ENCODE measurements around the gene ZMAT2. TPM values are rescaled to one million over a fixed set of nuclear protein-coding genes. Genes with fewer than 3 reads are reported as not detected.

Gene ZMAT2
- total RNA-seq, 2 experiments from 2014 or later, result 24.8 to 41.6 TPM

DNA sequence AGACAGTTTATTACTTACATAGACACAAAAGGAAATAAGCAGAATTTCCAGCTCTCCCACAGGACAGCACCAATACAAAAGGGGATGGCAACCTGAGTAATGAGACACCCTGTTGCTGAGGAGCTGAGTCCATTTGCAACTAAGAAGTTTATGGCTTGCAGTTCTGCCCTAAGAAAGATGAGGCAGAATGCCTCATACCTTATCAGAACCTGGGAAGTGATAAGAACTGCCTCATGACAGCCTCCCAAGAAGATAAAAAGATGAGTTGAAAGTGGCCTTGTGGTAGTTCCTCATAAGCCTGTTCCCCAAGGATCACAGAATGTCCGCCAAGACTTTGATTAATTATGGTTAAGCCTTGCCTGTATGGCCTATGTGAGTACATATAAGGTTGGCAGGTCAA lies 41.7 kb downstream of the ZMAT2 start:
- H3K27ac ChIP-seq (ENCODE audit: low read depth, low read length, poor library complexity, severe bottlenecking), result no peak overlapping the region
- H3K4me3 ChIP-seq (ENCODE audit: low read depth, low read length, poor library complexity, severe bottlenecking), result no peak overlapping the region
- H3K9me2 ChIP-seq (ENCODE audit: insufficient read depth, low read length), result no peaks in the 10 kb centered on the region
- POLR2A ChIA-PET, result no interaction called here
- H4K20me1 ChIP-seq (ENCODE audit: insufficient read depth, low read length), result no peaks in the 10 kb centered on the region
- intact Hi-C loops (cut with micrococcal nuclease; ENCODE audit: unreplicated experiment), result no loop called here
- no peaks in the 10 kb centered on the region for H3K9me3 ChIP-seq (ENCODE audit: low read length)
- H3K79me2 ChIP-seq (ENCODE audit: insufficient read depth, low read depth, low read length), result no peaks in the 10 kb centered on the region
- H3K4me2 ChIP-seq (ENCODE audit: low read length), result no peak overlapping the region
- TF ChIP-seq EZH2phosphoT487 (IDR thresholded peaks at IDR 0.05; ENCODE audit: borderline replicate concordance, low read depth, low read length), result no peak
- TF ChIP-seq CTCF (conservative IDR thresholded peaks at IDR 0.05; ENCODE audit: low read length), result no peak
- CTCF ChIA-PET (ENCODE audit: unreplicated experiment), result no interaction called here
- DNase-seq (ENCODE audit: low spot score), result no peak
- H3K36me3 ChIP-seq (ENCODE audit: insufficient read depth, low read length), result no peaks in the 10 kb centered on the region
- no peak overlapping the region for H2AFZ ChIP-seq (ENCODE audit: low read length)
- no peaks in the 10 kb centered on the region for H3K4me1 ChIP-seq (ENCODE audit: insufficient read depth, low read length, poor library complexity, severe bottlenecking)
- no TSS peak for BruUV-seq (replicated peaks)

- TF ChIP-seq CTCF (conservative IDR thresholded peaks at IDR 0.05; ENCODE audit: low read length) (no peak), EZH2phosphoT487 (IDR thresholded peaks at IDR 0.05; ENCODE audit: borderline replicate concordance, low read depth, low read length) (no peak)
- H3K4me3 ChIP-seq (ENCODE audit: low read depth, low read length, poor library complexity, severe bottlenecking), result no peak overlapping the region
- intact Hi-C loops (cut with micrococcal nuclease; ENCODE audit: unreplicated experiment), result no loop called here
- H4K20me1 ChIP-seq (ENCODE audit: insufficient read depth, low read length), result no peaks in the 10 kb centered on the region
- ChIA-PET CTCF (ENCODE audit: unreplicated experiment) (no interaction called here), POLR2A (no interaction called here)
- DNase-seq (ENCODE audit: low spot score), result no peak
- H3K9me2 ChIP-seq (ENCODE audit: insufficient read depth, low read length), result no peaks in the 10 kb centered on the region
- no peaks in the 10 kb centered on the region for H3K36me3 ChIP-seq (ENCODE audit: insufficient read depth, low read length)
- no peaks in the 10 kb centered on the region for H3K4me1 ChIP-seq (ENCODE audit: insufficient read depth, low read length, poor library complexity, severe bottlenecking)
- H3K9me3 ChIP-seq (ENCODE audit: low read length), result 0 out of 2 replicates have a peak, but pooled peaks cover 10% of the 10 kb centered on the region
- no peaks in the 10 kb centered on the region for H3K79me2 ChIP-seq (ENCODE audit: insufficient read depth, low read depth, low read length)
- BruUV-seq (replicated peaks), result no TSS peak
- no peak overlapping the region for H2AFZ ChIP-seq (ENCODE audit: low read length)
- no peak overlapping the region for H3K4me2 ChIP-seq (ENCODE audit: low read length)
- no peak overlapping the region for H3K27ac ChIP-seq (ENCODE audit: low read depth, low read length, poor library complexity, severe bottlenecking)
Observed at GRCh38 chr5:140753561-140753960, 53.3 kb downstream of the ZMAT2 start.

Small RNA genes lying within 50 kb of the gene (small RNA-seq; reads per million reads assigned to genes)
- not detected for gene VTRNA1-1
- not detected for gene VTRNA1-2
- not detected for gene VTRNA1-3

Other genes starting within 250 kb of the ZMAT2 start
- 0.98 TPM in 1 of 2 replicates, not detected in the other for gene EIF4EBP3, start 152.8 kb upstream of the ZMAT2 start, total RNA-seq (2014; rRNA removed; shearing (Covaris generic))
- 7.9 and 8.3 TPM in 2 replicates for gene EIF4EBP3, start 152.8 kb upstream of the ZMAT2 start, total RNA-seq (2022)
- gene SRA1, start 143.0 kb upstream of the ZMAT2 start, total RNA-seq (2014; rRNA removed; shearing (Covaris generic)), result 18.8 and 19.1 TPM in 2 replicates
- 21.3 and 24.5 TPM in 2 replicates for gene SRA1, start 143.0 kb upstream of the ZMAT2 start, total RNA-seq (2022)
- 22.7 and 37.9 TPM in 2 replicates for gene APBB3, start 135.8 kb upstream of the ZMAT2 start, total RNA-seq (2014; rRNA removed; shearing (Covaris generic))
- gene APBB3, start 135.8 kb upstream of the ZMAT2 start, total RNA-seq (2022), result 32.1 and 32.2 TPM in 2 replicates
- gene SLC35A4, start 135.6 kb upstream of the ZMAT2 start, total RNA-seq (2014; rRNA removed; shearing (Covaris generic)), result 19.6 and 29.1 TPM in 2 replicates
- gene SLC35A4, start 135.6 kb upstream of the ZMAT2 start, total RNA-seq (2022), result 48.7 TPM in 2 replicates
- gene CD14, start 67.3 kb upstream of the ZMAT2 start, total RNA-seq (2014; rRNA removed; shearing (Covaris generic)), result 0.54 and 1.0 TPM in 2 replicates
- 0.52 and 0.76 TPM in 2 replicates for gene CD14, start 67.3 kb upstream of the ZMAT2 start, total RNA-seq (2022)
- gene TMCO6, start 61.0 kb upstream of the ZMAT2 start, total RNA-seq (2014; rRNA removed; shearing (Covaris generic)), result 15.4 and 26.9 TPM in 2 replicates
- 36.8 and 38.8 TPM in 2 replicates for gene TMCO6, start 61.0 kb upstream of the ZMAT2 start, total RNA-seq (2022)
- gene NDUFA2, start 52.8 kb upstream of the ZMAT2 start, total RNA-seq (2014; rRNA removed; shearing (Covaris generic)), result 107 and 166 TPM in 2 replicates
- gene NDUFA2, start 52.8 kb upstream of the ZMAT2 start, total RNA-seq (2022), result 63.4 and 70.3 TPM in 2 replicates
- 64.4 and 83.7 TPM in 2 replicates for gene IK, start 52.6 kb upstream of the ZMAT2 start, total RNA-seq (2014; rRNA removed; shearing (Covaris generic))
- gene IK, start 52.6 kb upstream of the ZMAT2 start, total RNA-seq (2022), result 90.4 and 99.3 TPM in 2 replicates
- 18.7 and 23.9 TPM in 2 replicates for gene WDR55, start 35.5 kb upstream of the ZMAT2 start, total RNA-seq (2014; rRNA removed; shearing (Covaris generic))
- gene WDR55, start 35.5 kb upstream of the ZMAT2 start, total RNA-seq (2022), result 31.5 and 34.2 TPM in 2 replicates
- 2.2 and 3.6 TPM in 2 replicates for gene DND1, start 26.9 kb upstream of the ZMAT2 start, total RNA-seq (2014; rRNA removed; shearing (Covaris generic))
- 2.7 and 4.5 TPM in 2 replicates for gene DND1, start 26.9 kb upstream of the ZMAT2 start, total RNA-seq (2022)
- 43.7 and 44.3 TPM in 2 replicates for gene HARS1, start 9.1 kb upstream of the ZMAT2 start, total RNA-seq (2014; rRNA removed; shearing (Covaris generic))
- 61.4 and 61.6 TPM in 2 replicates for gene HARS1, start 9.1 kb upstream of the ZMAT2 start, total RNA-seq (2022)
- gene HARS2, start 9.0 kb upstream of the ZMAT2 start, total RNA-seq (2014; rRNA removed; shearing (Covaris generic)), result 20.8 and 23.4 TPM in 2 replicates
- 27.3 and 27.5 TPM in 2 replicates for gene HARS2, start 9.0 kb upstream of the ZMAT2 start, total RNA-seq (2022)
- not detected in 2 replicates for gene PCDHA1, start 85.7 kb downstream of the ZMAT2 start, total RNA-seq (2014; rRNA removed; shearing (Covaris generic))
- gene PCDHA1, start 85.7 kb downstream of the ZMAT2 start, total RNA-seq (2022), result not detected in 2 replicates
- not detected in 2 replicates for gene PCDHA2, start 94.4 kb downstream of the ZMAT2 start, total RNA-seq (2014; rRNA removed; shearing (Covaris generic))
- not detected in 2 replicates for gene PCDHA2, start 94.4 kb downstream of the ZMAT2 start, total RNA-seq (2022)
- not detected in 2 replicates for gene PCDHA3, start 100.6 kb downstream of the ZMAT2 start, total RNA-seq (2014; rRNA removed; shearing (Covaris generic))
- gene PCDHA3, start 100.6 kb downstream of the ZMAT2 start, total RNA-seq (2022), result not detected in 2 replicates
- not detected in 2 replicates for gene PCDHA4, start 106.6 kb downstream of the ZMAT2 start, total RNA-seq (2014; rRNA removed; shearing (Covaris generic))
- not detected in 2 replicates for gene PCDHA4, start 106.6 kb downstream of the ZMAT2 start, total RNA-seq (2022)
- not detected in 2 replicates for gene PCDHA5, start 121.2 kb downstream of the ZMAT2 start, total RNA-seq (2014; rRNA removed; shearing (Covaris generic))
- not detected in 2 replicates for gene PCDHA5, start 121.2 kb downstream of the ZMAT2 start, total RNA-seq (2022)
- not detected in 2 replicates for gene PCDHA6, start 127.5 kb downstream of the ZMAT2 start, total RNA-seq (2014; rRNA removed; shearing (Covaris generic))
- gene PCDHA6, start 127.5 kb downstream of the ZMAT2 start, total RNA-seq (2022), result not detected in 2 replicates
- not detected in 2 replicates for gene PCDHA7, start 133.8 kb downstream of the ZMAT2 start, total RNA-seq (2014; rRNA removed; shearing (Covaris generic))
- gene PCDHA7, start 133.8 kb downstream of the ZMAT2 start, total RNA-seq (2022), result not detected in 2 replicates
- not detected in 2 replicates for gene PCDHA8, start 140.7 kb downstream of the ZMAT2 start, total RNA-seq (2014; rRNA removed; shearing (Covaris generic))
- not detected in 2 replicates for gene PCDHA8, start 140.7 kb downstream of the ZMAT2 start, total RNA-seq (2022)
- gene PCDHA9, start 147.9 kb downstream of the ZMAT2 start, total RNA-seq (2014; rRNA removed; shearing (Covaris generic)), result not detected in 2 replicates
- gene PCDHA9, start 147.9 kb downstream of the ZMAT2 start, total RNA-seq (2022), result not detected in 2 replicates
- not detected in 2 replicates for gene PCDHA10, start 155.4 kb downstream of the ZMAT2 start, total RNA-seq (2014; rRNA removed; shearing (Covaris generic))
- gene PCDHA10, start 155.4 kb downstream of the ZMAT2 start, total RNA-seq (2022), result not detected in 2 replicates
- not detected in 2 replicates for gene PCDHA11, start 168.5 kb downstream of the ZMAT2 start, total RNA-seq (2014; rRNA removed; shearing (Covaris generic))
- not detected in 2 replicates for gene PCDHA11, start 168.5 kb downstream of the ZMAT2 start, total RNA-seq (2022)
- gene PCDHA12, start 174.9 kb downstream of the ZMAT2 start, total RNA-seq (2014; rRNA removed; shearing (Covaris generic)), result not detected in 2 replicates
- not detected in 2 replicates for gene PCDHA12, start 174.9 kb downstream of the ZMAT2 start, total RNA-seq (2022)
- gene PCDHA13, start 181.7 kb downstream of the ZMAT2 start, total RNA-seq (2014; rRNA removed; shearing (Covaris generic)), result not detected in 2 replicates
- gene PCDHA13, start 181.7 kb downstream of the ZMAT2 start, total RNA-seq (2022), result not detected in 2 replicates
- not detected in 2 replicates for gene PCDHAC1, start 225.9 kb downstream of the ZMAT2 start, total RNA-seq (2014; rRNA removed; shearing (Covaris generic))
- gene PCDHAC1, start 225.9 kb downstream of the ZMAT2 start, total RNA-seq (2022), result not detected in 2 replicates